Stimulated activated CD4-positive, alpha-beta T cell treated with anti-CD3 and anti-CD28 coated beads, TNF-alpha, amount 100 ng/mL, for 24 hours (primary cell): ENCODE results near the gene CCHCR1.
"Not testable (repeated sequence)": the region's sequence is repeated elsewhere in the genome, so short reads cannot be mapped to it uniquely, and the experiment has no call there.

ENCODE experiments used
- DNase-seq, 3 experiments: peaks; one replicate each; pipeline ENCODE4 v3.0.0-alpha.2; 2020; ENCODE audit warnings: low read depth in 3 of 3

The CCHCR1 gene

DNA sequence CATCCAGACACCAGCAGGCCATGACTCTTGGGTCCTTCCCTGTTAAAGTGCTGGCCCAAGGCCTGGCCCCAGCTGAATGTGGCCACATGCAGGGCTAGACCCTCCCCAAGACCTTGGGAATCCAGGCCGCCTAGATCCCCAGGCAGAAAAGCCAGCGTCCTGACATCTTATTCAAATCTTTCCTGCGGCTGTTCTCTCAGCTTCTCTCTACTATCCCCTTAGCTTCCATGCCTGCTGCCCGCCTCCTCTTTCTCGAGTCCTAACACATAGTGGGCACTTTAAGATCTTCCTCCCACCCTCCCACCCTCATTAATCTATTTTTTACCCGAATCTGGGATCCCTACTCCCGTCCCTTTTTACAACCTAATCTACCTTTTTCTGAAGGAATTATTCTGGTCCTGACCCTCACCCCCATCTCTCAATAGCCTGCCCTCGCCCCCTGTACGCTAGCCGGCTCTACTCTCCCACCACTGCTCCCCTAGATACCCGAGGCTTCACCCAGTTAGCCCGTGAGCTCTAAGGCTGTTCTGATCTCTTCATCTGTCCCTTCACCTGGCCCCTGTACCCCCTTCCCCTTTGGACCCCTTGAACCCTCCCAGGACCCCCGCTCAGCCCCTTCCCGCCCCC lies at the start of gene CCHCR1:
Gene CCHCR1, minus strand, starts transcription at position 290 of the 627 bp plus-strand sequence. Its CDS starts 202 bp downstream, at position 88.
- DNase-seq, result no peak

DNA sequence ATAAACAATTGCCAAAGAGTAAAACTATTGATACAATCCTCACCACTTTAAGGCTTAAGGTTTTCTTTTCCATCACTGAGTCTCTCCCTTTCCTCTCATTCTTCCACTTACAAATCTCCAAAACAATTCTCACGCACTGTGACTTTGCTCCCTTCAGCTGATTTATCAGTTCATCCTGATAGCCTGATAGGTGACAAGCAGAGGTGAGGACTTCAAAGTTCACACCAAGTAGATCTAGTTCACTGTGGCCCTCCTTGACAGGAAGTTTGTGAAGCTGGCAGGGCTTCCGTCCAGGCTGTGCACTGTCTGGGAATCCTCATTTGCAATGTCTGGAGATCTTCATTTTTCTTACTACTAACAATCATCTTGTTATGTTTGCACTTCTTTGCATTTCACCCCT lies 48.0 kb upstream of the CCHCR1 start:
- DNase-seq, result no peak

GRCh38 chr6:31204751-31205145 lies 47.1 kb upstream of the CCHCR1 start:
- no peak for DNase-seq

GRCh38 chr6:31203345-31203979 lies 45.9 kb upstream of the CCHCR1 start:
- peak in 2 of 3 experiments; percentile 54 for DNase-seq

GRCh38 chr6:31202259-31203166 lies 44.9 kb upstream of the CCHCR1 start:
- DNase-seq, result peak in 1 of 3 experiments; percentile 11

- DNase-seq, result not testable (repeated sequence)
Measured at GRCh38 chr6:31199105-31199452, 41.5 kb upstream of the CCHCR1 start.

DNA sequence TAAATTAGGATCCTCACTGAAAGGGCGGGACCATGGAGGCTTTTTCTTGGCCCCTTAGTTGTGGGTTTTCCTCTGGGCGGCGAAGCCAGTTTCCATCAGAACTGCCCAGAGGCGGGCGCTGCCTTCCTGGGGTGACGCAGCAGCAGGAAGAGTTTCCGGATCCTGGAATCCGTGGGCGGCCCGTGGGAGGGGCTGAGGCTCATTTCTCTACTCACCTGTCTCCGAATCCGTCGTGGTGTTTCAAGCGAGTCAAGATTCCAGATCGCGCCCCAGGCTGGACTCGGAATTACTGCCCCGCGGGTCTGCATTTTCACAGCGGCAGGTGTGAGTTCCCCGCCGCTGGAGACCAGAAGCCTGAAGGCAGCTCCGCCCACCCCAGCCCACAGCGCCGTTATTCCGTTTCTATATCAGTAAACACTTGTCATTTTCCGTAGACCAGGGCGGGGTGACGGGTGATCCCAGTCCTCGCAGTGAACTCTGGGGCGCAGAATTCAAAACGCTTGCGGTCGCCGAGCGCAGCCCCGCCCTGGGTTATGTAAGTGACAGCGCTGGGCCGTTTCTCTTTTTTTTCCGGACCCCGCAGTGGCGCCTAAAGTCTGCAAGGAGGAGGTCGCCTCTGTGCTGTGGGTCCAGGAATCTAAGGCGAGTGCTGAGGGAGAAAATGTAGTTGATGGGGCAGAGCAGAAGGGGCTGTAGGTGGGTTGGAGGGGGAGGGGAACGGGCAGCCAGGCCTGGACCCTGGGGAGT lies 40.1 kb upstream of the CCHCR1 start:
- DNase-seq, result peak; percentile 81 to 91 (median 85)

DNA sequence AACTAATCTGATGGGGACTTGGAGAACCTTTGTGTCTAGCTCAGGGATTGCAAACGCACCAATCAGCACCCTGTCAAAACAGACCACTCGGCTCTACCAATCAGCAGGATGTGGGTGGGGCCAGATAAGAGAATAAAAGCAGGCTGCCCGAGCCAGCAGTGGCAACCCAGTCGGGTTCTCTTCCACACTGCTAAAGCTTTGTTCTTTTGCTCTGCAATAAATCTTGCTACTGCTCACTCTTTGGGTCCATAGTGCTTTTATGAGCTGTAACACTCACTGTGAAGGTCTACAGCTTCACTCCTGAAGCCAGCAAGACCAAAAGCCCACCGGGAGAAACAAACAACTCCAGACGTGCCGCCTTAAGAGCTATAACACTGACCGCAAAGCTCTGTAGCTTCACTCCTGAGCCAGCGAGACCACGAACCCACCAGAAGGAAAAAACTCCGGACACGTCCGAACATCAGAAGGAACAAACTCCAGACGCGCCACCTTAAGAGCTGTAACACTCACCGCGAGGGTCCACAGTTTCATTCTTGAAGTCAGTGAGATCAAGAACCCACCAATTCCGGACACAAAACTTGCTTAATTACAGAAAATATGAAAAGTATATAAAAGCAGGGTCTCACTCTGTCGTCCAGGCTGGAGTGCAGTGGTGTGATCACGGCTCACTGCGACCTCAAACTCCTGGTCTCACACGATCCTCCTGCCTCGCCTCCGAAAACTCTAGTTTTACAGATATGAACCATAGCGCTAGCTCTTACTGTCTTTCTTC lies 38.8 kb upstream of the CCHCR1 start:
- DNase-seq, result not testable (repeated sequence)

- DNase-seq, result not testable (repeated sequence)
Measured at GRCh38 chr6:31195308-31195979, 37.8 kb upstream of the CCHCR1 start.

DNA sequence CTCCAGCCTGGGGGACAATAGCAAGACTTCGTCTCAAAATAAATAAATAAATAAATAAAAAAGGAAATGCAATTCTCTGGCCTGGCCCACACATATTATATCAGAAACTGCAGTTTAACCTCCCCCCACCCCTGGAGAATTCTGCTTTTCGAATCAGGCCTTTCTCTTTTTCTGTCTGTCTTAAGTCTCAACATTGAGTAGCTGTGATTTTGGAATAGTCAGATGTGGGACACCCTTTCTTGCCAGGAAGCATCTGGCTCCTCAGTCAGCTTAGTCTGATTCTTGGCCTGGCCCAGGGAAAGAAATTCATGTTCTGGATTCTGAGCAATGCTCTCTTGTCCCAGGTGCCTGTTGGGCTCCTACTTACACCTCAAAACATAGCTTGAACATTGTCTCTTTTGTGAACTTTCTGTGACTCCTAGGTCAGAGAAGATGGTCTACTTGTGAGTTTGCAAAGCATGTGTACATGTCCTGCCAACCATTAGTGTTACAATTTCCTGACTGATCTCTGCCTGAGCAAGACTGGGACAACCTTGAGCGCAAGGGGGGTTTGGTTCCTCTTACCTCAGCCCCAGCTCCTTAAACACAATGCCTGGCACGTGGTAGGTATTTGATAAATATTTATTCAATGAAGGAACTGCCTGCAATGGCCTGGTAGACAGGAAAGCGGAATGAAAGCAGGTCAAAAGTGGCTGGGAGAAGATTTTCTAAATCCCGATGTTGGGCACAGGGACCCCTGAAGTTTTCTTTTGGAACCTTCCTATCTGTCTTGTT lies 36.6 kb upstream of the CCHCR1 start:
- DNase-seq, result no peak

DNA sequence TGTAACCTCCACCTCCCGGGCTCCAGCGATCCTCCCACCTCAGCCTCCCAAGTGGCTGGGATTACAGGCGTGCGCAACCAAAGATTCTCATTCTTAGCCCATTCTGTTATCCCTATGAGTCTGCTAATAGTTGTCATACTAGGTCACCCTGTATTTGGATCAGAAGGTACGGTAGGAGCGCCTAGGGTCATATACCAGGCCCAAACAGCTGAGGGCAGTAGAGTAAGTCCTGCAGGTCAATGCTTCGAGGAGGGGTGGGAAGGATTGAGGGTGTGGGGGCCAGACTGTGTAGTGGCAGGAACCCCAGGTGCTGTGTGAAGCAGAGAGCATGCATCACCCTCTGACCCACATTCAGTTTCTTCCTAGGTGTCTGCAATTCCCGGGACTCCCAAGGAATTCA lies 35.6 kb upstream of the CCHCR1 start:
- DNase-seq, result no peak

DNA sequence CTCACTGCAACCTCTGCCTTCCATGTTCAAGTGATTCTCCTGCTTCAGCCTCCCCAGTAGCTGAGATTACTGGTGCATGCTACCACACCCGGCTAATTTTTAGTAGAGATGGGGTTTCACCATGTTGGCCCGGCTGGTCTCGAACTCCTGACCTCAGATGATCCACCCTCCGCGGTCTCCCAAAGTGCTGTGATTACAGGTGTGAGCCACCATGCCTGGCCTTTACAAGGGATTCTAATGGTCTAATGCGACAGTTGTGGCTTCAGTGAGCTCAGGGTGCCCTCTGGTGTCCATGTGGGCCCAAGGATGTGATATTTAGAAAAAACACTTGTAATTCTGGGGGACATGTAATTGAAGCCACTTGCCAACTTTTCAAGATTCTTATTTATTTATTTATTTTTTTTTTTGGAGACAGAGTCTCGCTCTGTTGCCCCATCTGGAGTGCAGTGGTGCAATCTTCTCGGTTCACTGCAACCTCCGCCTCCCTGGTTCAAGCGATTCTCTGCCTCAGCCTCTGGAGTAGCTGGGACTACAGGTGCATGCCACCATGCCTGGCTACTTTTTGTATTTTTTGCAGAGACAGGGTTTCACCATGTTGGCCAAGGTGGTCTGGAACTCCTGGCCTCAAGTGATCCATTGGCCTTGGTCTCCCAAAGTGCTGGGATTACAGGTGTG lies 35.0 kb upstream of the CCHCR1 start:
- DNase-seq, result peak in 2 of 3 experiments; percentile 43 to 56

DNA sequence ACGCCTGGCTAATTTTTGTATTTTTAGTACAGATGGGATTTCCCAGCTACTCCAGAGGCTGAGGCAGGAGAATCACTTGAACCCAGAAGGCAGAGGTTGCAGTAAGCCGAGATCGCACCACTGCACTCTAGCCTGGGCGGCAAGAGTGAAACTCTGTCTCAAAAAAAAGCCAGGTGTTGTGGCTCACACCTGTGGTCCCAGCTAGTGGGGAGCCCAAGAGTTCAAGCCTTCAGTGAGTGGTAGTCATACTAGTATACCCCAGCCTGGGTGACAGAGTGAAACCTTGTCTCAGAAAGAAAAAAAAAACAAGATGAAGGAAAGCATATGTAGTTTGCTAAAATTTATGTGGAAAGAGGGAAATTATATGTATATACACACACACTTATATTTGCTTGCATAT lies 32.9 kb upstream of the CCHCR1 start:
- no peak for DNase-seq

DNA sequence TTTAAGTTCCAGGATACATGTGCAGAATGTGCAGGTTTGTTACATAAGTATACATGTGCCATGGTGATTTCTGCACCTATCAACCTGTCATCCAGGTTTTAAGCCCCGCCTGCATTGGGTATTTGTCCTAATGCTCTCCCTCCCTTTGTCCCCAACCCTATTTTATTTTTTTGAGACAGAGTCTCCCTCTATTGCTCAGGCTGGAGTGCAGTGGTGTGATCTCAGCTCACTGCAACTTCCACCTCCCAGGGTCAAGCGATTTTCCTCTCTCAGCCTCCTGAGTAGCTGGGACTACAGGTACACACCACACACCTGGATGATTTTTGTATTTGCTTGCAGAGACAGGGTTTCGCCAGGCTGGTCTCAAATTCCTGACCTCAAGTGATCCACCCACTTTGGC lies 31.6 kb upstream of the CCHCR1 start:
- DNase-seq, result not testable (repeated sequence)

DNA sequence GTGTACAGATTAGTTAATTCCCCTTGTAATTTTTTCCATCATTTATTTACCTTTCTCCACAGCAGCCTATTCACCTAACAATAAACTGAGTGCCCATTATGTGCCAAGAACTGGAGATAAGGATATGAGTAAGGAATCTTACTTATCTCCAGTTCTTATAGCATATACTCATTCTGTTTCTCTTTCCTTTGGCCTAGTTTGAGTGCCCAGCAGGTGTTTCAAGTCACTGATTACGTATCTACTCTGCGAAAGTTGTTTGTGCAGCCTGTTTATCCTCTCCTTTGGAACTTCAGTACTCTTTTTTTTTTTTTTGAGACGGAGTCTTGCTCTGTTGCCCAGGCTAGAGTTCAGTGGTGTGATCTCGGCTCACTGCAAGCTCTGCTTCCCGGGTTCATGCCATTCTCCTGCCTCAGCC lies 30.2 kb upstream of the CCHCR1 start:
- no peak for DNase-seq

GRCh38 chr6:31186052-31186734 lies 28.6 kb upstream of the CCHCR1 start:
- DNase-seq, result no peak

DNA sequence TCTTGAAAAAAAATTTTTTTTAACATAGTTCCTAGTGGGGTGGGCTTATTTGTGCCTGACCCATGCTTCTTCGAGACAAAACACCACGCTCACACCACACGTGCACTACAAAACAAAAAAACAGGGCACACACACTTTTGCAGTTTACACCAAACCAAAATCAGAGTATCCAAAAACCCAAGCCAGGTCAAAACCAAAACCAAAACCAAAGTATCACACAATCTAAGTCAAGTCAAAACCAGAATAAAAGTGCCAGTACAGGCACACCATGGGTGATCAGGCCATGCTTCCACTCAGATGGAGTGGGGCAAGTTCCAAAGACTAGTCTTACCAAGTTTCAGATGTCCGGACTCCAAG lies 28.1 kb upstream of the CCHCR1 start:
- DNase-seq, result not testable (repeated sequence)

- DNase-seq, result not testable (repeated sequence)
Measured at GRCh38 chr6:31183859-31184258, 26.3 kb upstream of the CCHCR1 start.

GRCh38 chr6:31183287-31183686 lies 25.7 kb upstream of the CCHCR1 start:
- not testable (repeated sequence) for DNase-seq
